Measurements from ENCODE around the gene SMAD5.

The SMAD5 gene

DNA sequence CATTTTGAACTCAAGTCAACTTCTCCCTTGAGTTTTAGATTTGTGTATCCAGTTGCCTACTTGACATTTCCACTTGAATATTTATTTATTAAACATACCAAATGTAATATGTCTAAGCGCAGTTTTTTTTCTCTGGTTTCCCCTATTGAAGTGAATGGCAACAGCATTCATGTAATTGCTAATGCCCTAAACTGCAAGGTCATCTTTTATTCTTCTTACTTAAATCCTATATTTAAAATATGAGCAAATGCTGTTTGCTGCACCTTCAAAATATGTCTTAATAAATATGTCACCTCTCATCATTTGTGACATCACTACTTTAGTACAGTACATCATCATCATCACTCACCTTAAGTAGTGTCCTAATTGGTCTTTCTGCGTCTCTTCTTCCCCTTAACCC, 22.4 kb downstream of the SMAD5 start:
- no peak for DNase-seq (ENCODE audit: low read depth, low spot score)

DNA sequence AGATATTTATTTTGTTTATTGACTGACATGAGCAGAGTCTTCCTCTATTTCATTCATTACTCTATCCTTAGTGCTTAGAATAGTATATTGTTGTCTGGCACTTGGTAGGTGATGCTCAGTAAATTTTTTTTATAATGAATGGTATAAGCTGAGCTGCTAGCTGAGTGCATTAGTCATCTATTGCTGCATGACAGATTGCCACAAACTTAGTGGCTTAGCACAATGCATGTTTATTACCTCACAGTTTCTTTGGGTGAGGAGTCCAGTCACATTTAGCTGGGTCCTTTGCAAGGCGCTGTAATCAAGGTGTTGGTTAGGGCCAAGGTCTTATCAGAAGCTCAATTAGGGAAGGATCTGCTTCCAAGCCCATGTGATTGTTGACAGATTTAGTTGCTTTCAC, 23.1 kb downstream of the SMAD5 start:
- no peak for DNase-seq (ENCODE audit: low read depth, low spot score)

DNA sequence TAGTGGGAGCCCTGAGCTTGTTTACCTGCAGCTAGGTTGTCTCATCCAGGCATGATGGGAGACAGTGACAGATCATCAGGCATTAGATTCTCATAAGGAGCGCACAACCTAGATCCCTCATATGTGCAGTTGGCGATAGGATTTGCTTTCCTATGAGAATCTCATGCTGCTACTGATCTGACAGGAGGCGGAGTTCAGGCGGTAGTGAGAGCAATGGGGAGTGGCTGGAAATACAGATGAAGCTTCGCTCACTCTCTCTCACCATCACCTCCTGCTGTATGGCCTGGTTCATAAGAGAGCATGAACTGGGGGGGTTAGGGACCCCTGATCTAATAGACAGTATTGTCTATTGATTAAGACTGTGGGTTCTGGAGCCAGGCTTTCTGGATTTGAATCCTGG, 24.9 kb downstream of the SMAD5 start:
- DNase-seq (ENCODE audit: low read depth, low spot score): no peak

DNA sequence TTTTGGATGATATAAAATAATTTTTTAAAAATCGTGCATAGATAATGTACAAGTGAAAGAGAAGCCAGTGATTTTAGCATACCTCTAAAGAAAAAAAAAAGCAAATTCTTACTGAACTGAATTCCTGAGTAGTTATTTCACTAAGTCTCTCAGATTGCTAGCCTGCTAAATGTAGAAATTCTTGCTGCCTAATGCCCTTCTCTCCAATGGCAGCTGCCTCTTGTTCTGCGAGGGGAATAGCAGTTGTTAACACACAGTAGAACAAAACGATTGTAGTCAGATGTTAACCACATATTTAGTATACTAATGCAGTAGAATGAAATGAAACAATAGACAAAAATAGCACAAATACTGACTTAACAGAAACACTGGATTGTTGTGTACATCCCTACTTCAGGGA, 26.8 kb downstream of the SMAD5 start:
- no peak for DNase-seq (ENCODE audit: low read depth, low spot score)

DNA sequence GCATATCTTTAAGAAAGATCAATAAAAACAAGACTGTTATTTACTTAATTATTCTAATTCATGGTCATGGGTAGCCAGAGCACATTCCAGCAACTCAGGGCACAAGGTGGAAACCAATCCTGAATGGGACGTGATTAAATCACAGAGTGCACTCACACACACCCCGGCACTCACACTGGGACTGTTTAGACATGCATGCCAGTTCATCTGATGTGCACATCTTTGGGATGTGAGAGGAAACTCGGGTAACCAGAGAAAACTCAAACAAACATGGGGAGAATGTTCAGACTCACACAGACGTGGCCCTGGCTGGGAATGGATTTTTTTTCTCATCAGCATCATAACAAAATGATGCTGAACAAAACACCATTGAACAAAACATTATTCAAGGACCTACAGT, 29.4 kb downstream of the SMAD5 start:
- no peak for DNase-seq (ENCODE audit: low read depth, low spot score)

DNA sequence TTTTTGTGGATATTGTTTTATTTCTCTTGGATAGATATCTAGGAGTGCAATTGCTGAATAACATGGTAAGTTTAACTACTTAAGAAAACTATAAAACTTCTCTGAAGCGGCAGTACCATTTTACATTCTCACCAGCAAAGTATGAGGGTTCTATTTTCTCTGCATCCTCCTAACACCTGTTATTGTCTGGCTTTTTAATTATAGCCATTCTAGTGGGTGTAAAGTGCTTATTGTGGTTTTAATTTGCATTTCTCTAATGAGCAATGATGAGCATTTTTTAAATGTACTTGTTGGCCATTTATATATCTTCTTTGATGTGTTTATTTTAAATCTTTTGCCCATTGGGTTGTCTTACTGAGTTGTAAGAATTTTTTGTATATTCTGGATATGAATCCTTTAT, 31.6 kb downstream of the SMAD5 start:
- DNase-seq (ENCODE audit: low read depth, low spot score): no peak

DNA sequence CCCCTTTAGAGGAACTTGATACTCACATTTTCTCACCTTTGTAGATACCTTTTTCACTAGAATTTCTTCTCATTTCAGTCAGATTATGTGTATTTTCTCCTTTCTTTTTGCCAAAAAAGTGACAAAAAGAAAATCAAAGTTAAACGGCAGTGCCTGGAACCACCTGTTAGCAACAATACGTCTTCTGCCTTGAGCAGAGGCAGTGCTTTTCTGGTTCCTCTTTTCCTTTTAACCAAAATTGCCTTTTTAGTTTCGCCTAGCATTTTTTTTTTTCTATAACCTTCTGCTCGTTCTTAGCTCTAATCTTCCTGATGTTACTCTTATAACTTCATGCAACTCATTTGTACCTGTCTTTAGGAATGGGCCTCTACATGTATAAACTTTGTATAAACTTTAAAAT, 34.3 kb downstream of the SMAD5 start:
- DNase-seq (ENCODE audit: low read depth, low spot score): no peak

DNA sequence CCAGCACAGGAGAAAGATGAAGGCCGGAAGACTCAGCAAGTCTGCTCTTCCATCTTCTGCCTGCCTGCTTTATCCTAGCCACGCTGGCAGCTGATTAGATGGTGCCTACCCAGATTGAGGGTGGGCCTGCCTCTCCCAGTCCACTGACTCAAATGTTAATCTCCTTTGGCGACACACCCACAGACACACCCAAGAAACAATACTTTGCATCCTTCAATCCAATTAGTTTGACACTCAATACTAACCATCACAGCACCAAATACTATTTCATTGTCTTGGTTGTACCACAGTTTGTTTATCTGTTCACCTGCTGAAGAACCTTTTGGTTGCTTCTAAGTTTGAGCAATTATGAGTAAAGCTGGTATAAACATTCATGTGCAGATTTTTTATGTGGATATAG, 36.6 kb downstream of the SMAD5 start:
- no peak for DNase-seq (ENCODE audit: low read depth, low spot score)

DNA sequence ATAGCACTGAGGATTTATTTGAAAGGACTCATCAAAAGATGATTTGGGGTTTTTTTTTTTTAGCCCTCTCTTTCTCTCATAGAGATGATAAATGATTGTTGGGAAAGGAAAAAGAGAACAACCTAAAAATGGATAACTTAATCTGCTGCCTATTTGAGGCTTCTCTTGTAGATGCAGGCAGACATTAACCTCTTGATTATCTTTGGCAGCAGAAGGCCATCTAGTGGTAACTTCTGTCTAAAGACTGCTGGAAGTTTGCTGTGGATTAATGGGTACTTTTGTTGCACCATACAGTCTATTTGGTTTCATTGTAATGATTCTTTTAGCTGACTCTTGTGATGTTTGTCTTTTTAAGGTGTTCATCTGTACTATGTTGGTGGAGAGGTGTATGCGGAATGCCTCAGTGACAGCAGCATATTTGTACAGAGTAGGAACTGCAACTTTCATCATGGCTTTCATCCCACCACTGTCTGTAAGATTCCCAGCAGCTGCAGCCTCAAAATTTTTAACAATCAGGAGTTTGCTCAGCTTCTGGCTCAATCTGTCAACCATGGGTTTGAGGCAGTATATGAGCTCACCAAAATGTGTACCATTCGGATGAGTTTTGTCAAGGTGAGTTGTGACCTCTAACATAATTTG, 41.5 kb downstream of the SMAD5 start:
- no peak for DNase-seq (ENCODE audit: low read depth, low spot score)

DNA sequence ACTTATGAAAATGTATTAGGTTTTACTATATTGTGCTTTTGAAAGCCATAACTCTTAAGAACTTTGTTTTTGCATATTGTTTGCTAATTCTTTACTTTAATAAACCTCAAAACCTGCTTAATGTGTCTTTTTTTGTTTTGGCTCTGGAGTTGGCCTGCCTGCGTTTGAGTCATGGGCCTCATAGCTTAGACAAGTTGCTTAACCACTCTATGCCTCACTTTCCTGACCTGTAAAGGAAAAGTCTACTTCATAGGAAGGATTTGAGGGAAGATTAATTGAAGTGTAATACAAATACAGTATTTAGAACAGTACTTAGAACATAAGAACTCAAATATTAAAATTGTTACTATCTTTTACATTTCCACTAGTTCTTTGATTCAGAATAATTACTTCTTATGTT, 50.0 kb downstream of the SMAD5 start:
- DNase-seq (ENCODE audit: low read depth, low spot score): no peak

DNA sequence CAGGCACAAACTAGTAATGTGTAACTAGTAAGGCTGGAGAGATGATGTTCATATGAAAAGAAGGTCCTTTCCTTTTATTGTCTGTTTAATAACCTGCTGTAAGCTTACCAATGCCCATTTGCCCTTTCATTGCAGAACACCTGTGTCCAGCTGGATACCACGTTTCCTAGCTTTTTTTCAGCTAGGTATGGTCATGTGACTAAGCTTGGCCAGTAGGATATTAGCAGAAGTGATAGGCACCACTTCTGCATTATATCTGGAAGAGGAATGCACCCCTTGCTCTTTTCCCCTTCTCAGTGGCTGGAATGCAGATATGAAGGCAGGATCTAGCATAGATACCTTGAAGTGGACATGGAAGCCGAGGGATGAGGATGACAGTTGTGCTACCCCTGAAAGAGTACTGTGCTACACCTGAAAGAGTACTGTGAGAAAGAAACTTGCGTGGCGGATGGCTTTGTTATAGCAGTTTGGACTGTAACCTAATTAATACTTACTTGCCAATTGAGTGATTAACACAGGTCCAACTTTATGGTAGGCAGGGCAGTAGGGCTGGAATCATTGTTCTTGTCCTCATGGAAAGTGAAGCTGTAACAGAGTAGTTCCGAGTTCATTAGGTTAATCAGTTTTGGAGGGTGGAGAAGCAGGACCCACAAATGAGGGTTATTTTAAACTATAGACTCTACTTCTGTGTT, 53.5 kb downstream of the SMAD5 start:
- DNase-seq (ENCODE audit: low read depth, low spot score): no peak

DNA sequence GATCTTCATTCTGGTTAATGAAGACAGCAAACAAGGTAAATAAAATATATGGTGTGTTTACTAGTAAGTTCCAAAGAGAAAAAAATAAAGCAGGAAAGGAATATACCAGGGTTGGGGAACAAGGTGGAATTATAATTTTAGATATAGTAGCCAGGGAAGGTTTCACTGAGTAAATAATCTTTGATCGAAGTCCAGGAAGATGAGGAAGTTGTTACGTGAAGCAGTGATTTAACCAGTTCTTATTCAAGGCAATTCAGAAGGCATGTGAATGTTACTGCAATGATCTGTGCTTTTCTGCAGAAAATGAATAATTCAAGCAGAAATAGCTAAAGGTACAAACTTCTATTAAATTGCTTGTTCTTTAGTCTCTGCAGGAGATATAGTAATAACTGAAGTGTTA, 54.2 kb downstream of the SMAD5 start:
- DNase-seq (ENCODE audit: low read depth, low spot score): no peak

DNA sequence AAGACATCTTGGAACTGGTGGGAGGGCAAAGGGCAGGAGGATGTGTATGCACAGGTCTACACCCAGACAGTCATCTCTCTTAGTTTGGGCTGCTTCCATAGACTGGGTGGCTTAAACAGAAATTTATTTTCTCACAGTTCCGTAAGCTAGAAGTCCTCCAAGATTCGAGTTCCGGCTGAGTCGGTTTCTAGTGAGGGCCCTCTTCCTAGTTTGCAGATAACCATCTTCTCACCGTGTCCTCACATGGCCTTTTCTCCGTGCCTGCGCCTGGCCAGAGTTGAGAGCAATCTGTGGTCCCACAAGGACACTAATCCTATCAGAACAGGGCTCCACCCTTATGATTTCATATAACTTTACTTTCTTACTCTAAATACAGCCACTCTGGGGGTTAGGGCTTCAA, 56.2 kb downstream of the SMAD5 start:
- DNase-seq (ENCODE audit: low read depth, low spot score): no peak

DNA sequence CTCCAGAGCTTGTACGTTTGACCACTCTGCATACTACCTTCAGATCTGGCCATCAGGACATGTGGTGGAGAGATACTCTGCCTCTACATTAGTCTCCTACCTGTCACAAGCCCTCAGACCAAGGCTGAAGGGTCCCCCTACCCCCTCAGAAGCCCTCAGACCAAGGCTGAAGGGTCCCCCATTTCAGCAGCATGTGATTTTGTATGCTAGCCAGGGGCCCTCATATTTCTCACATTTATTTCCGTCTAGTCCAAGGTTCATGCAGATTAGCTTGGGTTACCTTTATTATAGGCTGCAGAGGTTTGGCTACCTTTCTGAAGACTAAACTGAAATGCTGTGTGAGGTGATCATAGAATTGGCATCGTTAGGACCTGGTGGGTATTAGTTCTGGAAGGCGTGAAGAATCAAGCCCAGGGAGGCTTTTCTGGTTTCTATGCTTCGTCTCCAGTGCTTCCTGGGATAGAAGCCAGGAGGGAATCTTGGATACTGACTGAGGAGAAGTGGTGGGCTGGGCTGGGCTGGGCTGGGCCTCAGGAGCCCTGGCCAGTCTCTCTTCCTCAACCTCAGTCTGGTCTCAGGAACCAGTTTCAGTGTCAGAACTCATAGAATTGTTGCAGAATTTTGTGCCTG, 57.6 kb downstream of the SMAD5 start:
- DNase-seq (ENCODE audit: low read depth, low spot score): no peak

DNA sequence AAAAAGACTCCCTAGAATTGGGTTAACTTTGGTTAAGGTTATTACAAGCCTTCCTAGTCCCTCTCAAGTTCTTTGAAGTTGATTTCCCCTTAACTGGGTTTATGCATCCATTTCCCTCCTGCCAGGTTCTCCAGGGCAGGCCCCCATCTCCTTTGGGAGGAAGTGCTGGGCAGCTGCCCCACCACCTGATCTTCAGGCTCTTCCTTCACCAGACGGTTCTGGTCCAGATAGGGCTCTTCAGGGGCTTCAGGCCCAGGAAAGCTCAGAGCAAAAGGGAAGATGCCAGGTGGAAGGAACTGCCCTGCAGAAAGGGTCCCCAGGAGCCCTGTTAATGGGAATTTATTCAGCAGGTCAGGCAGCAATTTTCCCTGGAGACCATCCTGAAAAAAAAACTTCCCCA, 58.3 kb downstream of the SMAD5 start:
- no peak for DNase-seq (ENCODE audit: low read depth, low spot score)

DNA sequence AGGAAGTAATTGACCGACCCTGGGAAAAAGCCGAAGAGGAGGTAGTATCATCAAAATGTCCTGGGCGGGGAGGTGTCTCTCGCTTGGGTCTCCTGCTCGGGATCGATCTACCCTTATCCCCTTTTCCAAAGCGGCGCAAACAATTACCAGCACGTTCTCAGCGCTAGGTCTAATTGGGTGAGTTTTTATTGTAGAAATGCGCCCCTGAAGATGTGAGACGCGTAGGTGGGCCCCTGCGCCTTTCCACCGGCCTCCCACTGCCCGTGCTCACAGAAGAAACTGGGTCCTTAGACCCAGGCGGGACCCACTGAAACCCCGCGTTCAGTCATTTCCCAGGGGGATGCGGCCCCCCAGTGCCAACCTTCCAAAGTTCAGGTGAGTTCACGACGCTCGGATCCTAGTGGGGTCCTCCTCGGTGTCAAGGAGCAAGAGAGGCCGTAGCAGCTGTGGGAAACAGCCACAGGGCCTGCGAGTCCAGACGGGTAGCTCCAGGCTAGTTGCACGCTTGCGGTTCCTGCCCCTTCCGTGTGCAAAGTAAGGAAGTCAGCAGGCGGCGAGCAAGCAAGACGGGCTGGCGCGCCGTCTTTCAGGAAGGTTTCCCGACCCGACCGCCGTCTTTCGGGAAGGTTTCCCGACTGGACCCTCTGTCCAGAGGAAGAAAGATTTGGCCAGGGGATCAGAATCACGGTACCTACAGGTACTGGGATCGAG, 58.8 kb downstream of the SMAD5 start:
- no peak for DNase-seq (ENCODE audit: low read depth, low spot score)

DNA sequence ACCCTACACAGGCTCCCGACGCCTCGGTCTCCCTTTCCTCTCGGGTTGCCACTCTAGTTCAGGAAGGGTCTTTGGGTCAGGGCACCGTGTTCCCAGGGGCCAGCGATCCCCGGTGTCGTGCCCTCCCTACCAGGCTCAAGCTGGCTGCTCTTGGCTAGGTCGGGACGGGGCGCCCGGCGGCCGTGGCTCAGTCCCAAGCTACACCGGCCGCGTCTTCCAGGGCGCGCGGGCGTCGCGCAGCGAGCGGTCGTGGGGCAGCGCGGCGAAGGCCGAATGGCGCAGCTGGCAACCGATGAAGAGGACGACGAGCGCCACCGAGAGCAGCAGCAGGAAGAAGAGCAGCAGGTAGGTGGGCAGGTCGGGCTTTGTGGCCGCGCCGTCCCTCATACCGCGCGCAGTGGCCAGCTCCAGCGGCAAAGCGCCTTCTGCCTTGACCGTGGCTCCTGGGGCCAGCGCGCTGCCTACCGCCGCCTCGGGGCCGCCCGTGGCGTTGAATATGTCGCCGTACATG, 59.4 kb downstream of the SMAD5 start:
- no peak for DNase-seq (ENCODE audit: low read depth, low spot score)

DNA sequence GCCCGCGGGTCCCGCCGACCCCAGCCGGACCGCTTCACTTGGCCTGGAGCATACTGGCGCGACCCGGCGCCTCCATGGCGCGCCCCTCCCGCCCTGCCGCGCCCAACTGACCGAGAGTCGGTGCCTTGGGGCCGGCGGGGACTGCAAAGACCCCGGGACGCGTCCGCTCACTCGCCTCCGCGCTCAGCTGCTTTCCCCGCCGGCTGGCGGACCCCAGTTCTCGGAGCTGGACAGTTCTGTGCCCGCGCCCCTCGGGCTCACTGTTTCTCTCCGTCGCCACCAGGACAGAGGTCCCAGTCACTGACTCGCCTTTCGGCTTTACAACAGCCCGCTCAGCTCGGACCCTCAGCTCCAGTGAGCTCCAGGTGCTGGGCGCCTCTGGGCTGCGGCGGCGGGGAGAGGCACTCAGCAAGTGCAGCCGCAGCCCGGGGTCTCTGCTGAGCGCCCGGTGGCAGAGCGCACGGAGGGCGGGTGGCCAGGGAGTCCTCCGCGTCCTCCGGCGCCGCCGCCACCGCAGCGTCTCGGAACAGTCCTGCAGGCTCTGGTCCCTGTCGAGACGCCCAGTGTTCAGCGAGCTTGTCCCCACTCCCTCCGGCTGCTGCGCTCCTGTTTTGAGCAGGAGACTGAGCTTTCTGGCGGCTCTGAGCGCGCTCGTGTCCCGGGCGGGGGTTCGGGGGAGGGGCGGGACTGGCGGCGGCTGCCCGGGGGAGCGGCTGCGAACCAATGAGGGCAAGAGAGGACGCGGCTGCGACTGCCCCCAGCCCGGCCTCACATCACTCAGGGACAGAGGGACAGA, 60.1 kb downstream of the SMAD5 start, which contains the start of gene SMIM32:
Gene SMIM32 (minus strand): TSS at position 637 of the 796 bp plus-strand sequence. CDS start 638 bp downstream, outside the sequence.
- DNase-seq (ENCODE audit: low read depth, low spot score): no peak

DNA sequence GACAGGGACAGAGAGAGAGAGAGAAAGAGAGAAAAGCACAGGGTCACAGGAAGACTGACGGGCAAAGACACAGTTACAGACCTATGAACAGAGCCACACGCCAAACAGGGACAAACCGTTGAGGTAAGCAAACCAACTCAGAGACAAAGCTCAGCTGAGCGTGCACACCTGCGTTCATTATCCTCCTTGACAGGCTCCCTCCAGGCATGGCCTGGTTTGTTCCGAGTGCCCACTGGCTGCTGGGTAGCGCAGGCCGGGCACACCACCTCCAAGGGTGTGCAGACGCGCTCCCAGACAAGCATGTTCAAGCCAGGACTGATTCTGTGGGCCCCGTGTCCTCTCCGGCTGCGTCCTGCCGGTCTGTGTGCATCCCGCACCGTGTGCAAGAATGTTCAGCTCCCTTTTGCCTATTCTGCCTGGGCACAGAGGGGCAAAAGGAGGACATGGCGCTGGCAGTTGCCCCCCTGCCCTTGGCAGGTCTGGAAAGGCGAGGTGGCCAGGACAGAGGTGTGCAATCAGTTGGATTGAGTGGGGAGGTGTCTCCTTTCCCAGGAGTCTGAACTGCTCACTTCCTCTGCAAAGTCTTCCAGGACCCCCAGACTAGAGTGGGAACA, 60.8 kb downstream of the SMAD5 start:
- DNase-seq (ENCODE audit: low read depth, low spot score): no peak

DNA sequence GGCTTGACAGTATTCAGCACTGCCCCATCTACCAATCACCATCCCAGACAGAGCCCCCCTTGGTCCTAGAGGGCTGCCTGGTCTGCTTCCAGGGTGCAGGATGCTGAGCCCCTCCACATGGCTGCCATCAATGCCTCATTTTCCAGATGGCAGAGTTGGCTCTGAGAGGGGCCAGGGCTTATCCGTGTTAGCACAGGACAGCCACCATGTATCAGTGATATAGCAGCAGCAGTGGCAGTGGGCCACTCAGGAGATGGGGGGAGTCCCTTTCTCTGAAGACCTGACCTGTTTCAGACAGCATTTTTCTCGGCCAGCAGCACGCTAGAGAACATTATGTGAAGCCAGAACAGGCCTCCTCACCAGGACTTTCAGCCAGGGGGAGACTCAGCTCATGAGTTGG, 61.9 kb downstream of the SMAD5 start:
- DNase-seq (ENCODE audit: low read depth, low spot score): no peak
